NOMO-1 treated with dmso at 0.1 percent for 144 hours (cell line): ENCODE data around the gene TERB2.
"Not testable (repeated sequence)": the region's sequence is repeated elsewhere in the genome, so short reads cannot be mapped to it uniquely, and the experiment has no call there.

ENCODE experiments used
- DNase-seq: peaks from one replicate; lab custom pipeline; 2025; ENCODE audit not compliant: unreplicated experiment; lab: John Stamatoyannopoulos, UW

The TERB2 gene

GRCh38 chr15:44956388-44956787, at the start of gene TERB2:
TSS of gene TERB2 (plus strand) at chr15:44956687. CDS start at chr15:44956719, 32 bp downstream.
- DNase-seq, result no peak

DNA sequence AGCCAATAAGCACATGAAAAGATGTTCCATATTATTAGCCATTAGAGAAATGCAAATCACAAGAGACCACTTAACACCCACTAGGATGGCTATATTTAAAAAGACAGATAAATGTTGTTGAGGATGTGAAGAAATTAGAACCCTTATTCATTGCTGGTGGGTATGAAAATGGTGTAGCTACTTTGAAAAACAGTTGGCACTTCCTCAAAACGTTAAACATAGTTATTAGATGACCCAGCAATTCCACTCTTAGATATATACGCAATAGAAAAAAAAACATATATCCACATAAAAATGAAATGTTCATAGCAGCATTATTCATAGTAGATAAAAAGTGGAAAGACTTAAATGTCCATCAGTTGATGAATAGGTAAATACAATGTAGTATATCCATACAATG, 47.1 kb upstream of the TERB2 start:
- DNase-seq, result peak; percentile 17

DNA sequence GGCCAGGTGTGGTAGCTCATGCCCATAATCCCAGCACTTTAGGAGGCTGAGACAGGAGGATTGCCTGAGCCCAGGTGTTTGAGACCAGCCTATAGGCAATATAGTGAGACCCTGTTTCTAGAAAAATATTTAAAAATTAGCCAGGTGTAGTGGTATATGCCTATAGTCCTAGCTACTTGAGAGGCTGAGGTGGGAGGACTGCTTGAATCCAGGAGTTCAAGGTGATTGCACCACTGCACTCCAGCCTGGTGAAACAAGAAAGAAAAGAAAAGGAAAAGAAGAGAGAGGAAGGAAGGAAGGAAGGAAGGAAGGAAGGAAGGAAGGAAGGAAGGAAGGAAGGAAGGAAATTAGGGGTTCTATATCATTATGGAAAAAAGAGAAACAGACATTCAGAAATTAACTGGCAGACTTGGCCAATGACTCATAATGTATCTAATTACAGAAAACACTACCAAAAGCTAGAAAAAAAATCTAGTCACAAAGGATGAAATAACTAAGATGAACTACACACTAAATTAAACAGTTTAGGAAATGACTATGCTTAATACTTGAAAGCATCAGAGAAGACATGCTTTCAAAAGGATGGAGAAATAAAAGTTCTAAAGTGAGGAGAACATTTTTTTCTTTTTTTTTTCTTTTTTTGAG, 45.4 kb upstream of the TERB2 start:
- DNase-seq, result no peak

DNA sequence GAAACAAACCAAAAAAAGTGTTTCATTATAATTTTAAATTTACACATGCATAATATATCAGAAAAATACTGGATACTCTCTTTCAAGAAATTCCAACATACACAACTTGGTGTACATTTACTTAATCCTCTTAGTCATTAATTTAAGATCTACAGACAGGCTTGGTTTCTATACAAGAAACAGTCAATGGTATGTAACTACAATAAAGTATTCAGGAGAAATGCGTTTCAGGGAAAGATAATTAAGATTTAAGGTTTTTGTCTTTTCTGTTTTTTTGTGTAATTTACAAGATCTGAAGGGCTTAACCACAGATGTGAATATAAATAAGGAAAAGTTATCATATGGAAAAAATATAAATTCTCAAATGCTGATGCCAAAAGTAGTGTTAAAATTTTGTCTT, 44.3 kb upstream of the TERB2 start:
- not testable (repeated sequence) for DNase-seq

- DNase-seq, result not testable (repeated sequence)
These were observed 43.5 kb upstream of the TERB2 start for GRCh38 chr15:44912974-44913448.

GRCh38 chr15:44918136-44918535, 38.4 kb upstream of the TERB2 start:
- DNase-seq, result peak; percentile 19

DNA sequence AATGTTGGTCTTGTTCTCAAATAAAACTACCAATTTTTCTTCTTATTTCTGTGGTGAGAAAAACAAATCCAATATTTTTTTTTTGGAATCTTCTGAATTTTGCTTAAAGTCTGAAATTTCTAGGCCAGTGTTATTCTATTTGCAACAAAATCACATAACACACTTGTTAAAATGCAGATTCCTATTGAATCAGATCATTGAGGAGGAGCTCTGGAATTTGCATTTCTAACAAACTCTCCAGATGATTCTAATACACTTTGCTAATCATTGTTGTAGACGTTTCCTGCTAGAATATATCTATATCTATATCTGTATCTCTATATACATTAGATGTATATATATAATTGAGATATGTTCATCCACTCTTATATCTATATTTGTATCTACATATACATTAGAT, 27.8 kb upstream of the TERB2 start:
- not testable (repeated sequence) for DNase-seq

GRCh38 chr15:44930283-44930682, 26.2 kb upstream of the TERB2 start:
- DNase-seq, result not testable (repeated sequence)

DNA sequence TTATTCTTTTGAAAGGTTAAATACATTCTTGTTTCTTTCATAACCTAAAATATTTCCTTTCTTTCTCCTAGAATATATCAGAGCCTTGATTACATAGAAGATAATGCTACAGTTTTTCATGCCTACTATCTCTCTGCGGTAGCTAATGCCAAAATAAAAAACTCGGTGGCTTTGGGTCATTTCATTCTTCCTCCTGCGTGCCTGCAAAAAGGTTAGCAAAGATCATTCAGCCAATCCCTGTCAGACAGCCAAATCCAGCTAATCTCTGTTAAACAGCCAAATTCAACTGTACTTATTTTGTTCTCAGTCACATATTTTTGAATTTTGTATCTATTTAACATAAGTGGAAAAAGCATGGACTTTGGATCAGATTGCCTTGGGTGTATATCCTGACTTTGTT, 1.8 kb downstream of the TERB2 start:
- DNase-seq, result not testable (repeated sequence)

DNA sequence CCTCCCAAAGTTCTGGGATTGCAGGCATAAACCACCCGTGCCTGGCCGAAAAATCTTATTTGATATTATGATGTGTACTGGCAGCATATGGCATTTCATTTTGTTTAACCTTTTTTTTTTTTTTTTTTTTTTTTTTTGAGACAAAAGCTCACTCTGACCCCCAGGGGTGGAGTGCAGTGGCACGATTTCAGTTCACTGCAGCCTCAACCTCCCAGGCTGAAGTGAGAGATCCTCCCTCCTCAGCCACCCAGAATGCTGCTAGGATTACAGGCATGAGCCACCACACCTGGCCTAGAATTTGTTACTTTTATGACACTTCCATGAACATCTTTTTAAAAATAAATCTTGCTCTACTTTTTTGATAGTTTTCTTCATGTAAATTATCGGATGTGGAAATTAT, 12.0 kb downstream of the TERB2 start:
- DNase-seq, result no peak

DNA sequence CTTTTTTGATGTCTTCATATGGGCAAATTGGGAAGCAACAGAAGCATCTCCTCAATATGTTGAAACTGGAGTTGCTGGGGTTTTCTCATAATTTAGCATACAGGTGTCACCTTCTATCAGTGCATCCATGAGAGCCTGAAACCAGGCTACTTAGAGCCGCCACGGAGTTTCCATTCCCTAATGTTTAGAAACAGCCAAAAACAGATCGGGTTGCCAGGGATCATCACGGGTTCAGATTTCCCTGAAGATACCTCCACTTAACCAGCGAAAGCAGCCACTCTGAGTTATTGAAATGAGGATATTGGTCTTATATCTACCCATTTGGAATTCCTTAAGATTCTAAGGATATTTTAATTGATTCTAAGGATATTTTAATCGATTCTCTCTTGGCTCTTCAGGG, 14.5 kb downstream of the TERB2 start:
- no peak for DNase-seq

DNA sequence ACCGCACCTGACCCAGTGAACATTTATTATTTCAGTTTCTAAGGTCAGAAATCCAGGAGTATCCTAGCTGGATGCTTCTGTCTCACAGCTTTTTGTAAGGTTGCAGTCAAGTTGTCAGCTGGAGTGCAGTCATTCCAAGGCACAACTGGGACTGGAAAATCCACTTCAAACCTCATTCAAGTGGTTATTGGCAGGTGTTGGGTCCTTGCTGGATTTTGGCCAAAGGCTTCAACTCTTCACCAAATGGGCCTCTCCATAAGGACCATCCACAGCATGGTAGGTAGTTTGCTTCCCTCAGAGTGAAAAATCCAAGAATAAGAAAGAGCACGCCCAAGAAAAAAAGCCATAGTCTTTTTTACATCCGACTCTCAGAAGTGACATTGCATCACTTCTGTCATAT, 19.7 kb downstream of the TERB2 start:
- not testable (repeated sequence) for DNase-seq

DNA sequence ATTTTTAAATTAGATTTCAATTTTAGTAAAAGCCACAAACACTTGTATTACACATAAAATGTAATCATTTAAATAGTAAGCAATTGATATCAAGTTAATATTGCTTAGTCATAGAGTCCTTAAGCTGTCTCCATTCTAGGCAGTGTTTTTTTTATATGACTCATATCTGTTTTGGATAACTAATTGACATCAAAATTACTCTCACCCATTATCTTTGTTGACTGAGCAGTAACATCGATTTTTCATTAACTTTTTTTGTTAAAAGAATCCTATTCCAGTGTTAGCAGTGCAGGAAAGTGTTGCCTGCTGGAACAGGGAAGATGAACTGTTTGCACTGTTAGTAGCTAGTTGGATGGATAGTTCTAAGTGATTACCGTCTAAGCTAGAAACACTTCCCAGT, 21.3 kb downstream of the TERB2 start:
- DNase-seq, result not testable (repeated sequence)

DNA sequence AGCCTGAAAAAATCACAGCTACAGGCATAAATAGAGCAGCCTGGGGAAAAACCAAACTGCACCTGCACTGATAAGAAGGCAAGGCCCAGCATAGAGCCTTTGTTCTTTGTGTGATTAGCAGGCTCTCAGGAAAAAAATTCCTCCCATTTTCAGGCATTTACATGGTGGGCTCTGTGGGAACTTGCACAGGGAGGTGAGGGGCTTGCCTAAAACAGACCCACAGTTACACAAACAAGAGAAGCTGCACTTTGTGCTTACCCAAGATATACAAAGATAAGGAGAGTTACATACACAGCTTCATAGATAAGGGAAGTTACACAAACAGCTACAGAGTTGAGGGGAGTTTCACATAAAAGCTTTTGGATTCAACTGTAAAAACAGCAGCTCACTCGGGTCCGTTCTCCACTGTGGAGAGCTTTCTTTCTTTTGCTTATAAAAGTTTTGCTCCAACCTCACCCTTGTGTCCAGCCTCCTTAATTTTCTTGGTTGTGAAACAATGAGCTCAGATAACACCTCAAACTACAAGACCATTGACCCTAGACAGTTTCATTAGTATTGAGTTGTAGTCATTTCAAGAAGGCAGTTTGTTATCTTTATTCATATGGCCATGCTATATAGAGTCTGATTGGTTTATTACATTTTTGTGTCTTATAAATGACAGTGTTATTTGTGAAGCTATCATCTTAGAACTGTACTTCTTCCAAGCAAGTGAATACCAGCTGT, 23.3 kb downstream of the TERB2 start:
- DNase-seq, result not testable (repeated sequence)

- DNase-seq, result not testable (repeated sequence)
These were observed 27.7 kb downstream of the TERB2 start for GRCh38 chr15:44984144-44984543.

- not testable (repeated sequence) for DNase-seq
These were observed 30.0 kb downstream of the TERB2 start for GRCh38 chr15:44986346-44987055.

GRCh38 chr15:44987711-44988110, 31.2 kb downstream of the TERB2 start:
- DNase-seq, result not testable (repeated sequence)

DNA sequence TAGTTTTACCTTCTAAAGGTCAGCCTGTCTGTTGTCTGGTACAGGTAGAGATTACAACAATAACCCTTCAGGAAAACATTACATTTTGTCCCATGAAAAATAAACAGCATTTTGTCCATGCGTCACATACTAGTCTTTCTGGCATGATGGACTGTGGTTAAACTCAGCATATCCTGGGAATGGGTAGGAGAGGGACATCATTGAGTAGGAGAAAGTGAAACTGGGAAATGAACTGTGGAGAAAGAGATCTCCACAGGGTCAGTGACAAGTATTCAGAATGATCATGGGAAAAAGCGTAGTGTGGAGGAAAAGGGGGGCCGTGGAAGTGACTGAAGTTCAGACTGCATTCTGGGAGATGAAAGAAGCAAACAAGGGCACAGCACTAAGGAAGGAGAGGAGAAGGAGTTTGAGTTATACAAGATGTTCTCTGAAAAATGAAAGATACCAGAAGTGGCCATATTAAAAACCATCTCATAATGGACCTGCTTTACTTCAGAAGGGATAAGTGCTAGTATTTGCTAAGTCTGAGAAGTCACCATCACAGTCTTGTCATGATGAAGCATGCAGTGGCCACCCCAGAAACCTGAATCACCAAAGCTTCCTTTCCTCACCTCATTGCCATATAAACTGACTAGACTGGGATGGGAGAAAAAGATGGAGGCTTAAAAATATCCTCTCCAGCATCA, 31.8 kb downstream of the TERB2 start:
- not testable (repeated sequence) for DNase-seq

DNA sequence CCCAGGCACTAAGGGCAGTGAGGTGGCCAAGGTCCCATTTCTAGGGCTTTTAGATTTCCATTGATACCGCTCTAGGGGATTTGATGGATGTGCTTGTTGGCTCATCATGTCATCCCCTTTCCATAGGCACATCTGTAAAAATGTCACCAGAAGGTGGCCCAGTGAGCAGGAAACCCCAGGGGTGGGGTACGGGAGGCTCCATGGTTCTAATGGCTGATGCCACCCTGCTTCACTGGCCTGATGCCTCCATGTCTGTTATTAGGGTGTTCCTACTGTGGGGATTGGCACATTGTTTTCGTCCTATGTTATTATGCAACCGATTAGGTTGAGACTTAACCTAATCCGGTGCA, 32.4 kb downstream of the TERB2 start:
- DNase-seq, result not testable (repeated sequence)

DNA sequence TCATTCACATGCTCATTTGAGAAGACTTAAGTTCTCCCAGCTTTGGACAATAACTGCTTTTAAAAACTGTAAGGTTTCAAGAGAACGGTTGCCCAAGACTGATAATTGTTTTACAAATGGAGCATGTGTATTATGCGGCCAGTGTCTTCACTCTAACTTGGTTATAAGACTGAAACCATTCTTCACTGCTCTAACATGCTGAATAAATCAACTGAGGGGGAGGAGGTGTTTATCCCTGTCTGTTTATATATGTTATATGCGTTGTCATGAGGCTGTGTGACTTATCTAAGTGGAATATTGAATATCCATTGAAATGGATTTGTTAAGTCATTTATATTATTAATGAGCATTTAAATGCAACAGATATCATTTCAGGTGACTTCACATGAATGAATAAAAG, 41.1 kb downstream of the TERB2 start:
- DNase-seq, result not testable (repeated sequence)

DNA sequence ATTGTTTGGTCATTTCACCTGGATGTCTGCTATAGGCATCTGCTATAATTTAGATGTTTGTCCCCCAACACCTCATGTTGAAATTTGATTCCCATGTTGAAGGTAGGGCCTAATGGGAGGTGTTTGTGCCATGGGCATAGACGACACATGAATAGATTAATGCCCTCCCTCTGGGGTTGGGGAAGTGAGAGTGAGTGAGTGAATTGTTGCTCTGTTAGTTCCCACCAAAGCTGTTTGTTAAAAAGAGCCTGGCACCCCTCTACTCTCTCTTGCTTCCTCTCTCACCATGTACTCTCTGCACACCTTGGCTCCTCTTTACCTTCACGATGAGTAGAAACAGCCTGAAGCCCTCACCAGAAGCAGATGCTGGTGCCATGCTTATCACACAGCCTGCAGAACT, 42.6 kb downstream of the TERB2 start:
- DNase-seq, result no peak
